OCI-LY1 (cell line): ENCODE results near the gene PPP1R14C.
"Not testable (repeated sequence)": the region's sequence is repeated elsewhere in the genome, so short reads cannot be mapped to it uniquely, and the experiment has no call there.

ENCODE experiments used
- H2AFZ ChIP-seq: fragments of 200-600 bp; sonication (generic), shearing (Covaris generic); 2 replicates; pipeline ENCODE4 v1.6.0; 2014; ENCODE audit warnings: antibody characterized with exemption, mild to moderate bottlenecking, low read length
- H3F3A ChIP-seq: fragments of 200-600 bp; sonication (generic), shearing (Covaris generic); 2 replicates; pipeline ENCODE4 v1.6.0; 2014; ENCODE audit warnings: mild to moderate bottlenecking, antibody characterized with exemption, low read length, moderate library complexity; ENCODE audit not compliant: insufficient read depth
- H3K27ac ChIP-seq: fragments of 200-600 bp; sonication (generic); 2 replicates; pipeline ENCODE4 v1.5.1; 2014; ENCODE audit warnings: low read length, mixed run types, mild to moderate bottlenecking, low read depth; ENCODE audit not compliant: poor library complexity, severe bottlenecking
- H3K27me3 ChIP-seq: fragments of 200-600 bp; sonication (generic); 2 replicates; pipeline ENCODE4 v1.6.0; 2014; ENCODE audit warnings: antibody characterized with exemption, mild to moderate bottlenecking, low read length, moderate library complexity; ENCODE audit not compliant: insufficient read depth
- H3K36me3 ChIP-seq: fragments of 200-600 bp; sonication (generic); 2 replicates; pipeline ENCODE4 v1.6.1; 2014; ENCODE audit warnings: mild to moderate bottlenecking, antibody characterized with exemption, low read length, moderate library complexity, mixed read lengths; ENCODE audit not compliant: insufficient read depth
- H3K4me1 ChIP-seq: fragments of 200-600 bp; sonication (generic); 2 replicates; pipeline ENCODE4 v1.5.1; 2014; ENCODE audit warnings: mild to moderate bottlenecking, low read length, moderate library complexity; ENCODE audit not compliant: insufficient read depth, severe bottlenecking
- H3K4me2 ChIP-seq: fragments of 200-600 bp; sonication (generic), shearing (Covaris generic); 2 replicates; pipeline ENCODE4 v1.6.1; 2014; ENCODE audit warnings: low read length
- H3K4me3 ChIP-seq: fragments of 200-600 bp; sonication (generic); 2 replicates; pipeline ENCODE4 v1.5.1; 2014; ENCODE audit warnings: low read length, low read depth, mild to moderate bottlenecking, mixed read lengths; ENCODE audit not compliant: poor library complexity, severe bottlenecking
- H3K79me2 ChIP-seq: fragments of 200-600 bp; shearing (Covaris generic); 2 replicates; pipeline ENCODE4 v1.6.1; 2016; ENCODE audit warnings: mixed run types, low read length, mixed read lengths; ENCODE audit not compliant: insufficient read depth
- H3K9ac ChIP-seq: fragments of 200-600 bp; sonication (generic), shearing (Covaris generic); 2 replicates; pipeline ENCODE4 v1.6.1; 2014; ENCODE audit warnings: mild to moderate bottlenecking, low read length, mixed read lengths
- H3K9me2 ChIP-seq: fragments of 200-600 bp; sonication (generic), shearing (Covaris generic); 2 replicates; pipeline ENCODE4 v1.6.1; 2014; ENCODE audit warnings: low read depth, mild to moderate bottlenecking, low read length, mixed read lengths
- H3K9me3 ChIP-seq: fragments of 200-600 bp; shearing (Covaris generic); 2 replicates; pipeline ENCODE4 v1.6.1; 2014; ENCODE audit warnings: low read length, mixed read lengths
- H4K20me1 ChIP-seq: fragments of 200-600 bp; sonication (generic), shearing (Covaris generic); 2 replicates; pipeline ENCODE4 v1.6.0; 2016; ENCODE audit warnings: mild to moderate bottlenecking, low read length; ENCODE audit not compliant: insufficient read depth
- EZH2 ChIP-seq: fragments of 200-600 bp; sonication (generic), shearing (Covaris generic); IDR thresholded peaks from 2 replicates; pipeline ENCODE4 v1.8.0; 2017; ENCODE audit warnings: borderline replicate concordance, mixed run types, mild to moderate bottlenecking, antibody characterized with exemption, low read length, moderate library complexity, mixed read lengths
- TF ChIP-seq, protein P1 (sequence below): fragments of 200-600 bp; sonication (generic), shearing (Covaris generic); IDR thresholded peaks from 2 replicates; pipeline ENCODE4 v1.5.1; 2017; ENCODE audit warnings: mild to moderate bottlenecking, antibody characterized with exemption, low read length, moderate library complexity, mixed read lengths

The PPP1R14C gene

DNA sequence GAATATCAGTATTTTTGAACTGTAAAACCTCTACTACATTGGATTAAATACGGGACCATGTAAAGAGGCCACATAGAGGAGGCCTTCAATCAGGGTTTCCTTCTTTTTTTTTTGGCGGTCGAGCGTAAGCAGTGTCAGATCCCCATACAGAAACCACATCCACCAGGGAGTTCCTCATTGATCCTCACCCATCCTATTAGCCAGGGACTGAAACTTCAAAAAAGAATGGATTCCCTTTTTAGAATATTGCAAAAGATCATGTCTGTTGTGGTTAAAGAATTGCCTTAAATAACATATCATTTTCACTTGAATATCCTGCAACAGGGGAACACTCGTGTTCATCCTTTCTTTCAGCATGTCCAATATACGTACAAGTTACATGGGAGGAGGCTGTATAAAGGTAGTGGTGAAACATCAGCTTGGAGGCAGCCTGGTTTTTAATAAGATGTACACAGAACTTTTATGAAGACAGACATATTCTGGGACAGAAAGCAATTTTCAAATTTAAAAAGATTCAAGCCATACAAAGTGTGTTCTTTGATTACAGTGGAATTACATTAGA is 96.1 kb downstream of the PPP1R14C start:
- TF ChIP-seq EZH2 = no peak
- TF ChIP-seq, protein P1, sequence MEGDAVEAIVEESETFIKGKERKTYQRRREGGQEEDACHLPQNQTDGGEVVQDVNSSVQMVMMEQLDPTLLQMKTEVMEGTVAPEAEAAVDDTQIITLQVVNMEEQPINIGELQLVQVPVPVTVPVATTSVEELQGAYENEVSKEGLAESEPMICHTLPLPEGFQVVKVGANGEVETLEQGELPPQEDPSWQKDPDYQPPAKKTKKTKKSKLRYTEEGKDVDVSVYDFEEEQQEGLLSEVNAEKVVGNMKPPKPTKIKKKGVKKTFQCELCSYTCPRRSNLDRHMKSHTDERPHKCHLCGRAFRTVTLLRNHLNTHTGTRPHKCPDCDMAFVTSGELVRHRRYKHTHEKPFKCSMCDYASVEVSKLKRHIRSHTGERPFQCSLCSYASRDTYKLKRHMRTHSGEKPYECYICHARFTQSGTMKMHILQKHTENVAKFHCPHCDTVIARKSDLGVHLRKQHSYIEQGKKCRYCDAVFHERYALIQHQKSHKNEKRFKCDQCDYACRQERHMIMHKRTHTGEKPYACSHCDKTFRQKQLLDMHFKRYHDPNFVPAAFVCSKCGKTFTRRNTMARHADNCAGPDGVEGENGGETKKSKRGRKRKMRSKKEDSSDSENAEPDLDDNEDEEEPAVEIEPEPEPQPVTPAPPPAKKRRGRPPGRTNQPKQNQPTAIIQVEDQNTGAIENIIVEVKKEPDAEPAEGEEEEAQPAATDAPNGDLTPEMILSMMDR = no peak
- H3K79me2 ChIP-seq = no peaks in the 10 kb centered on the region
- H3K9me3 ChIP-seq = 0 out of 2 replicates have a peak, but pooled peaks cover 3% of the 10 kb centered on the region
- no peak overlapping the region for H2AFZ ChIP-seq
- no peaks in the 10 kb centered on the region for H3K4me1 ChIP-seq
- H4K20me1 ChIP-seq = no peaks in the 10 kb centered on the region
- no peak overlapping the region for H3K9ac ChIP-seq
- no peaks in the 10 kb centered on the region for H3F3A ChIP-seq
- no peaks in the 10 kb centered on the region for H3K36me3 ChIP-seq
- no peaks in the 10 kb centered on the region for H3K9me2 ChIP-seq
- H3K27ac ChIP-seq = no peak overlapping the region
- no peaks in the 10 kb centered on the region; the same call in 1 of the 2 replicates for H3K27me3 ChIP-seq
- H3K4me2 ChIP-seq = no peak overlapping the region
- no peak overlapping the region for H3K4me3 ChIP-seq

DNA sequence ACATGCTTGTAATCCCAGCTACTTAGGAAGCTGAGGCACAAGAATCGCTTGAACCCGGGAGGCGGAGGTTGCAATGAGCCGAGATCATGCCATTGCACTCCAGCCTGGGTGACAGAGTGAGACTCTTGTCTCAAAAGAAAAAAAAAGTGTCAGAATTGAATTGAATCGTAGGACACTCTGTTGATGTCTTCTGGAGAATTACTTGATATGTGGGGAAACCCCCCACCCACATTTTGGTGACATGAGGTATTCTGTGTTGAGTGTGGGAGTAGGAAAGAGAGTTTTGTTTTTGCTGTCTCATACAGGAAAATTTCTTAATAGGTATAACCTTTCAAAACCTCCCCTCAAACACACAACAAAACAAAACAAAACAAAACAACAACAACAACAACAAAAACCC is 98.9 kb downstream of the PPP1R14C start:
- H2AFZ ChIP-seq, H3K9ac ChIP-seq, H3K27ac ChIP-seq, H3K4me2 ChIP-seq, H3K9me2 ChIP-seq, H3K27me3 ChIP-seq, H3F3A ChIP-seq, H3K79me2 ChIP-seq, H3K4me1 ChIP-seq, H3K36me3 ChIP-seq, H4K20me1 ChIP-seq, H3K9me3 ChIP-seq, H3K4me3 ChIP-seq: not testable (repeated sequence)

DNA sequence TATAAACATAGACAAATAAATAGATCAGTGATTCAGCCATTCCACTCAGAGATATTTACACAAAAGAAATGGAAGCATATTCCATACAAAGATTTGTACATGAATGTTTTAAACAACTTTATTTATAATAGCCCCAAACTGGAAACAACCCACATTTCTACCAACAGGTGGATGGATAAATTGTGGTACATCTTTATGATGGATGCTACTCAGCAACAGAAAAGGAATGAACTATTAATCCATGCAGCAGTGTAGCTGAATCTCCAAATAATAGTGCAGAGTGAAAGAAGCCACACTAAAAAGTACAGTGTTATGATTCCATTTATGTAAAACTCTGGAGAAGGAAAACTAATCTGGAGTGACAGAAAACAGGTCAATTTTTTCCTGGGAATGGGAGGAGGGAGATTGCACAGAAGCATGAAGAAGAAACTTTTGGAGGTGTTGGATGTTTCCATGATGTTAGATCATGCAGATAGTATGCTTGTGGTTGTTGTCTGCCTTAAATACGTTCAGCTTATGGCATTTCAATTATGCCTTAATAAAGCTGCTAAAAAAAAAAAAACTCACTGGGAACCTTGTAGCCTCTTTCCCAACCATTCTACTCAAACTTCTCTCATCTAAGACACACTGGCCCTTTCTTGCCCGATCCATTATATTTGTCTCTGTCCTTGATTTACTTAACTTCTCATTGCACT is 100.9 kb downstream of the PPP1R14C start:
- TF ChIP-seq, protein P1 = no peak
- TF ChIP-seq EZH2 = no peak
- Histone ChIP-seq H3K27me3 (no peaks in the 10 kb centered on the region; the same call in 1 of the 2 replicates), H3K79me2 (no peaks in the 10 kb centered on the region), H3K4me3 (no peak overlapping the region), H3F3A (no peaks in the 10 kb centered on the region), H3K27ac (no peak overlapping the region), H3K4me2 (no peak overlapping the region), H3K9ac (no peak overlapping the region), H3K4me1 (no peaks in the 10 kb centered on the region), H3K9me2 (no peaks in the 10 kb centered on the region), H4K20me1 (no peaks in the 10 kb centered on the region), H3K36me3 (no peaks in the 10 kb centered on the region), H2AFZ (no peak overlapping the region), H3K9me3 (0 out of 2 replicates have a peak, but pooled peaks cover 3% of the 10 kb centered on the region)
